Dedifferentiated amniotic fluid mesenchymal stem cell (primary cell): Measurements from ENCODE around the gene MED14.
"Not testable (repeated sequence)": the region's sequence is repeated elsewhere in the genome, so short reads cannot be mapped to it uniquely, and the experiment has no call there.

ENCODE experiments used
- DNase-seq: peaks from one replicate; pipeline ENCODE4 v3.0.0-alpha.2; 2016; ENCODE audit errors: extremely low spot score

The MED14 gene

DNA sequence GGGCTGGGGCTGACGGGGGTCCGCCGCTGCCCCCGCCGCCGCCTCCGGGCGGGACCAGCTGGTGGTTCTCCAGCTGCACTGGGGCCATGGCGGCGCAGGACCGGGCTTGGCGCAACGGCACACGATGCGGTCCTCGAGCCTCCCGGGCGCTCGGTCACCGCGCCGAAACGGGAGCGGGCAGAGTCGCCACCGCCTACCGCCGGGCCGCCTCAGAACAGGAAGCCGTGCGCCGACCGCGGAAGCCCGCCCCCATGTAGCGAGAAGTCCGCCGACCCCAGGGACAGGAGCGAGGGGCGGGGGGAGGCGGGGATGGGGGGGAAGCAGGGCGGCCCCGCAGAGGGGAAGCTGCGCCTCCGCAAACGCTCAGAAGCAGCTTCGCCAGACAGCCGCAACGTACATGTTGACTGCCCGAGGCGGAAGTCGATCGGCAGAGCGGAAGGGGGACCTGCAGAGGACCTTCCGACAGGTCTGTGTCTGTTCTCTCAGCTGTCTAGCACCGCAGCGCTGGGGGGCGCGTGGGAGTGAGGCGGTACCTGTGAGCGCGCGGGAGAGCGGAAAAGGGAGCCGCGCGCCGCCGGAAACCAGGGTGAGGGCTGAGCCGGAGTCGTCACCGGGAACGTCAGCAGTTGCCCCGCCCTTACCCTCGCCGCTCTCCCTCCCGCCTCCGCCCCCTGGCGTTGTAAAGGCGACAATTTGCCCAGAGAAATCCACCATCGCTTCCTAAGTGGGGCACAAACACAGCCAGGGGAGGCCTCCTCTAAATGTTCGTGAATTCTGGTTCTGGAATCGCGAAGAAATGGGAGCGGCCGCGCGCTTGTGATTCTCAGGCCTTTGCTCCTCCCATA, at the start of gene MED14:
TSS of gene MED14 (minus strand) at position 218 of the 845 bp plus-strand sequence. CDS start at position 88, 130 bp downstream.
- peak; percentile 80 for DNase-seq

DNA sequence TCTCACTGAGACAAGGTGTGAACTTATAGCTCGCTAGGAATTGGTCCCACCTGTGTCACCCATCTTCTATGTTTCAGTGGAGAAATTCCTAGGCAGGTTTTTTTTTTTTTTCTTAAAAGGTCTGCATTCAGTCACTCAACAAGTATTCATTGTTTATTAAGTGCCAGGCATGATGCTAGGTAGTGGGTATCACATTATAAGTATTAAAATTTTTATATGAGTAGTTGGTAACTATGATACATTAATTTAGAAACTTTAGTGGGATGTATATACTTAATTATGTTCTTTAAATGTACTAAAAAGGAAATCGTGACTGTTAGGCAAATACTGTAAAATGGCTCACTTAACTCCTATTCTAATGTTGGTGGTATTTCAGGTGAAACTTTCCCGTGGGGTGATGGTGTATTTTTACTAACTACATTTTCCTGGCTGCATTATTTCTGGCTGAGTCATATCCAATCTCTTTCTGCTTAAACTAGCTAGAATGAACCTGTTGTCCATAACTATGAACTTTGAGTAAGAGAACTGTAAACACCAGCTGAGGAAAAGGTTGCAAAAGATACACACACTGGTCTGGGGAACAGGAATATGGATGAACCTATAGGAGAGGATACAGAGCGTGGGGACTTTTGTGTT, 49.3 kb upstream of the MED14 start:
- no peak for DNase-seq

DNA sequence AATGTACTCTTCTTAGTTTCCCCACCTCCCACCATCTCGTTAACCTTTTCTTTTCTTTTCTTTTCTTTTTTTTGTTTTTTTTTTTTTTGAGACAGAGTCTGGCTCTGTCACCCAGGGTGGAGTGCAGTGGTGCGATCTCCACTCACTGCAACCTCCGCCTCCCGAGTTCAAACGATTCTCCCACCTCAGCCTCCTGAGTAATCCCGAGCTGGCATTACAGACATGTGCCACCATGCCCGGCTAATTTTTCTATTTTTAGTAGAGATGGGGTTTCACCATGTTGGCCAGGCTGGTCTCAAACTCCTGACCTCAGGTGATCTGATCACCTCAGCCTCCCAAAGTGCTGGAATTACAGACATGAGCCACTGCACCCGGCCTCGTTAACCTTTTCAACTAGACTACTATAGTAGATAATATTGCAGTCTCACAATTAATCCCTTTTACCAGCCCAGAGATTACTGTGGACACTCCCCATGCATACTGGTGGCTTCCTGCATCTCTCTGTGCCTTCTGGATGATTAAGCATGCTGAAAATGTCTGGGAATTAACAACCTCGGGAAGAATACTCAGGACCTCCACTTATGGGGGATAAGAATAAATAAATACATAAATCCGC, 47.4 kb upstream of the MED14 start:
- DNase-seq: not testable (repeated sequence)

DNA sequence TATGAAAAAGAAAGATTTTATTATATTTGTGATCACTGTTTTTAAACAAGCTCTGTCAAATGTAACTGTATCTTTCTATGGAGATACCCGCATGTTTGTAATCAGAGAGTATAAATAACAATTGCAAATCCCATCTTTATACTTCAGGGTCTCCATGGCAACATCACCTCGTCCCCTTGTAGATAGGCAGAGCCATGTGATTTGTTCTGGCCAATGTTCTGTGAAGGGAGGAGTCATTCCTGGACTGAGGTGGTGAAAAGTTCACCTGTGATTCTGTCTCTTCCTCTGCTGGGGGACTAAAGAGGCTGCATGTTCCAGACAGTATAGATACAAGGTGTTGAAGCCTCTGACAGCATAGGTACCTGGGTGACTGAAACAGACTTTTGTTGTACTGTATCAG, 45.6 kb upstream of the MED14 start:
- no peak for DNase-seq

DNA sequence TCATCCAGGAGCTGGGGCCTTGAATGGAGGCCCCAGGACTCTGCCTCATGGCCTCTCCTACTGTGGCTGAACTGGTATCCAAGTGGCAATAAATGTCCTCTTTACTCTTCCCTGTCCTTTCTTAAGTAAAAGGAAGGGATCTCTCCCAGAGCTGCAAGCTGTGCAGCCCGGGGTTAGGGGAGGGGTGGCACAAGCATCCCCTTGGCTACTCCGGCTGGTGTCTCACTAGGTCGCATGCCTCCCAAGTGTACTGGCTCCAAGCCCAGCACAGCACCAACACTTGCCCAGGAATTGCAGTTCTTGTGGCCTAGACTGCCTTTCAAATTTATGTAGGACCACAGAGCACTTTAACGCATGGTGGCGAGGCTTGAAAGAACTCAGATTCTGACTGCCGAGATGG, 44.7 kb upstream of the MED14 start:
- DNase-seq: no peak

DNA sequence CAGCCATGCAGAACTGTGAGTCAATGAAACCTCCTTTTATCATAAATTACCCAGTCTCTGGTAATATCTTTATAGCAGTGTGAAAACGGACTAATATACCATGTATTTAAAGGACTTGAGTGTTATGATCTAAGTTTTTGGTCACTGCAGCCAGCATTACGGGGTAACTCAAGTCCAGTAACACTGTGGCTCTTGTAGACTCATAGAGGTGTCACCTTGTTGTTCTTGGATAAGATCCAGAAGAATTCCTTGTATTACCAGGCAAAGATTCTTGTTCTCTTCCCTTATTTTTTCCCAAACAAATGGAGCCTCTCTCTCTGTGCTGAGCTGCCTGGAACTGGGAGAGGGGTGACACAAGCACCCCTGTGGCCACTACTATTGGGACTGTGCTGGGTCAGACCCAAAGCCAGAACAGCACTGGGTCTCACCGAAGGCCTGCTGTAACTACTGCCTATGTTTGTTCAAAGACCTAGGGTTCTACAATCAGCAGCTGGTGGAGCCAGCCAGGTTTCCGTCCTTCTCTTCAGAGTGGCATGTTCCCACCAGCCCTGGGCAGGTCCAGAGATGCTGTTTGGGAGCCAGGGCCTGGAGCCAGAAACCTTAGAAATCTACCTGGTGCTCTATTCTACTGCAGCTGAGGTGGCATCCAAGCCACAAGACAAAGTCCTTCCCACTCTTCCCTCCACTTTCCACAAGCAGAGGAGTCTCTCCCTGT, 43.7 kb upstream of the MED14 start:
- no peak for DNase-seq

DNA sequence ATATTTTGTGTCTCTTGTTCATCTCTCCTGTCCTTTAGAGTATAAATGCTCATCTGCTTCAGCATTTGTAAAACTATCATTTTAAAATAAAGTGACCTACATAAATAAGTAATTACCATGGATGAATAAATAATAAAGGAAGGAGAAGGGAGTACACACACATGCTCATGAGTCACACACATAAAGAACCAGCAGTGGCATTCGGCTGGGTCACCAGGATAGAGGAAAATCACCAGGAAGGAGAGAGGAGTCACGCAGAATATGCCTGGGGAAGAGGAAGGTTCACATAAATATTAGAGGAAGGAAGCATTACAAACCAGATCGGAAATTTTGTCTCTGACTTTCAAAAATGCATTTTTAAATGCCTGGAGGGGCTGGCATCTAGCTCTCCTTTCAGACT, 38.5 kb upstream of the MED14 start:
- DNase-seq: no peak

DNA sequence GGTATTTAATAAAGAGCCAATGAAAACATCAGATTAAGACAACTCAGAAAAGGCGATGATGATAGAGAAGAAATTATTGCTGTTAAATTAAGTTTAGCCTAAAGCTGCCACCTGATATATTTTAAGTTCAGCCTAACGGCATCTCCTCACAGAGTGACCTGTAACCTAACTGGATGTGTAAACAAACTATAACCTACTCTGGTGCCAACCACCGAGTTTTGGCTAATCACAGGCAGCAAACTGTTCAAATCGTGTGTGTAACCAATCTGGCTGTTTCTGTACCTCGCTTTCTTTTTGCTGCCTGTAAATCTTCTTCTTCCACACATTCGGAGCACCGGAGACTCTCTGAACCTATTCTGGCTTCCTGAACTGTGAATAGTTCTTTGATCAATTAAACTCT, 37.8 kb upstream of the MED14 start:
- no peak for DNase-seq

DNA sequence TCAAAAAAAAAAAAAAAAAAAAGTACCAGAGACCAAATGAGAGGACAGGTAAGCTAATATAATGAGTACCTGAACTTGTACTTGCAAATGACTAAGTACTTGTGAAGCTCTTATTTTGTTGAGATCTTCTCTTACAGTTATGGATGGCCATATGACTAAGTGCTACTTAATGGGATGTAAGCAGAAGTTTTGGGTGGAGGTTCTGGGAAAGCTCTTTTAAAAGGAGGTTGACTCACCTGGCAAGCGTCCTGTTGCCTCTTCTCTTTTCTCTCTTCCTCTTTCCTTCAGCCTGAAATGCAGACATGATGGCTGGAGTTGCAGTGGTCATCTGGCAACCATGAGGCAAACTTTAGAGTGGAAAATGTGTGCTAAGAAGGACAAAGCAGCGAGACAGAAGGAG, 36.9 kb upstream of the MED14 start:
- DNase-seq: no peak

DNA sequence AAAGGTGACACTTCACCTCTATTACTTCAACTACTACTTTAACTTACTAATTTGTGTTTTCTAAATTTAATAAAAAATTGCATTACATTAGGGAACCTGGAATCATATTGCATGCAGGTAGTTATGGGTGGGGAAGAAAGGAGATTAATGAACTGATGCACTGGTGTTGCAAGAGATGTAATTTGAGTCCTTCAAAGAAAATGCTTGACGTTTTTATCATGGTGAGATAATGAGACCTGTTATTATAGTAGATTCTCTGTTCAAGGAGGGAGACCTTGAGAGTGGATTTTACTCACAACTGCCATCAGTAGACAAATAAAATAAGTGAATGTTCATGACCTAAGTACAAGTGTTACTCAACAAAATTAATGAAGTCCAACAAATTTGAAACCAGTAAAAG, 26.4 kb upstream of the MED14 start:
- DNase-seq: no peak

DNA sequence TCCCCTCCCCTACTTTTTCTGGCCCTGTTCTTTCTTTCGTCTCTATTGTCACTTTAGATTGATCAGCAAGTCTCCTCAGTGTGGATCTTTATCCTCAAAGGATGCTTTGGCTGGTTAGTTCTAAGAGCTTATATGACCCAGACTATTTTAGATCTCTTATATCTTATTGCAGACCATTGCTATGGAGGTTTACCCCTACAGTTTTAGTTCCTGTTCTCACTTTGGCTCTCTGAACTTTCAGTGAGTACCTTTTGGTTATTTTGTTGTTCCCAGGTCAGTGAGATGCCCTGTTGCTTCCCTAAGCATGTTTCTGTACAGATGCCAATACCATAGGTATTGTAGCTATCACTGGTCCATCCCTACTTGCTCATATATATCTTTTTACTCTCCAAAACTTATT, 24.0 kb upstream of the MED14 start:
- DNase-seq: no peak

DNA sequence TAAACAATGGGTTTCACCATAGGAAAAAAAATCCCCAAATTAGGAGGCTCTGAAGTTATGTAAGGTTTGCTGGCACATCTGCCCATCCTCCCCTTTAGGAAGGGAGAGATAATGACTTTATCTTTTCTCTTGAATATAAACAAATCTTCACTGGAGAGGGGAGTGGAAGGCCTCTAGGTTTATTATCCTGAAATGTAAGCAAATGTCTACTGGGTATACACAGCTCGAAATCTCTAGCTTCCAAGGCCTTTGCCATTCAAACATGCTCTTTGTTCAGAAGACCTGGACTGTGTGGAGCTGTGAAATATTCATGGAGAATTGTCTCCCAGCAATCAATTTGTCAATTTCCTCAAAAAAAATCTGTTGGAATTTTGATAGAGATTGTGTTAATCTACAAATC, 21.7 kb upstream of the MED14 start:
- no peak for DNase-seq

DNA sequence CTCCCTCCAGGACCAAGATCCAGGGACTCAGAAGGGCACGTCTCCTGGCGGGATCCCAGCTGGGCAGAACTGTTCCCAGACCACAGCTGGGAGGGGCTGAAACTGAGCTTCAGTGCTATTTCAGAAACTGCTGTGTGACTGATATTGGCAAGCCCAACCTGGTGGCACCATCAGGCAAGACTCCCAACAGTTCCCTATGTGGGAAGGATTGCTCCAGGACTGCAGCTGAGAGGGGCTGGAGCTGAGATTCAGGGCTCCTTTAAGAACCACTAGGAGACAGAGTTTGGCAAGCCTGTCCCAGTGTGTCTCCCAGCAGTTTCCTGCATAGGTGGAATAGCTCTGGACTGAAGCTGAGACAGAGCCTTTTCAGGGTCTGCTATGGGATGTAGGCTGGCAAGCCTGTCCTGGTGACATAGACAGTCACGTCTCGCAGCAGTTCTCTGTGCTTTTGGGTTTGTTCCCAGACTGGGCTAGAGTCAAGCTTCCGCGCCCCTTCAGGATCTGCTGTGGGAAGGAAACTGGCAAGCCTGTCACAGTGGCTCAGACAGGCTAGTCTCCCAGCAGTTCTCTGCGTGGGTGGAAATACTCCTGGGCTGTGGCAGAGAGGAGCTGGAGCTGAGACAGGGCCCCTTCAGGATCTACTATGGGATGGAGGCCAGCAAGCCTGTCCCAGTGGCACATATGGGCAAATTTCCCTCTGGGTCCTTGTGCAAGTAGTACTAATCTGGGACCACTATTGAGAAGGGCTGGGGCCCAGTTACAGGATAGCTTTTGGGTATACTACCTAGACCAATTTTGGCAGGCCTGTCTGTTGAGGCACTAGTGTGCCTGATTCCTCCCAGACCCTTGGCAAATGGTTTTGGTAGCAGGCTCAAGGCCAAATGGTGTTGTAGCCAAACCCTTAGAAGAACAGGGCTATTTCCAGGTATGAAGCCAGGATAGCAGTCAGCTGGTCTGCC, 20.2 kb upstream of the MED14 start:
- peak; percentile 19 for DNase-seq

DNA sequence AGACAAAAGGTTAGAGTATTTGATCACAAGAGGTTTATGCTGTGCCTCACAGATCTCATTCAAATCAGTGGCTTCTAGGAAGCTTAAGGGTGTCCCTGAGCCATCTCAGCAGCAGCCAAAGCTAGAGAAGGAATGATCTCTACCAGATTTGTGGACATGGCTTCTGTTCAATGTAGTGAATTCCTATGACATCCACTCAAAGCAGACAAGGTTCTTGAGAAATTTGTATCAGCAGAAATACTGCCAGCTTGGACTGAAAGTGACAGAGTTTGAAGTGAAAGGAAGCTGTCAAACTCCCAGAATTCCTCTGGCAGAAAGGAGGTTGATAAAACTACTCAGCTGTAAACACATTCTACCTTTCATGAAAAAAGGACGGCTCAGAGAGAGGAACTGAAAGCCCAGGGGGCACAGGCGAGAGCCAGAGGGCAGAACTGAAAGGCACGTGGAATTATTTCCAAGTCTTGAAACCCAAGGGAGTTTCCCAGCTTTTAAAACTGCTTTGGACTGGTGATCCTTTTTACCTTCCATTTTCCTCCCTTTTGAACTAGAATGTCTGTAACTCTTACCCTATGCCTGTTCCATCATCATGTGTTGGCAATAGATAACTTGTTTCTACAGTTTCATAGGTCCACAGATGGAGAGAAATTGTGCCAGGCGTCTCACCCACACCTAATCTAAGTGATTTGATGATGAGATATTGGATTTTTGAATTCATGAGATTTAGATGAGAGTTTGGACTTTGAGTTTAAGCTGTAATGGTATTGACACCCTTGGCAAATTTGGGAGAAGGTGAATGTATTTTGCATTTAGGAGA, 14.5 kb upstream of the MED14 start:
- DNase-seq: no peak

DNA sequence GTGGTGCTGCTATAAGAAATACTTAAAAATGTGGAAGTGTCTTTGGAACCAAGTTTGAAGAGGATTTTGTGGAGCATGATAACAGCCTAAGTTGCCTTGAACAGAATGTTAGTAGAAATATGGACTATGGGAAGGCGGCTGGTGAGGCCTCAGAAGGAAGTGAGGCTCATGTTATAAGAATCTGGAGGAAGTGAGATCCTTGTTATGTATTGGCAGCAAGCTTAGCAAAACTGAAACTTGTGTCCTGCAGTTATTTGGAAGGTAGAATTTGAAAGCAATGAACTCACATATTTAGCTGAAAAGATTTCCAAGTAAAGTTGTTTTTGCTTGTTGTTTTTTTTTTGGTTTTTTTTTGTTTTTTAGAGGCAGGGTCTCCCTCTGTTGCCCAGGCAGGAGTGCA, 13.6 kb upstream of the MED14 start:
- no peak for DNase-seq

DNA sequence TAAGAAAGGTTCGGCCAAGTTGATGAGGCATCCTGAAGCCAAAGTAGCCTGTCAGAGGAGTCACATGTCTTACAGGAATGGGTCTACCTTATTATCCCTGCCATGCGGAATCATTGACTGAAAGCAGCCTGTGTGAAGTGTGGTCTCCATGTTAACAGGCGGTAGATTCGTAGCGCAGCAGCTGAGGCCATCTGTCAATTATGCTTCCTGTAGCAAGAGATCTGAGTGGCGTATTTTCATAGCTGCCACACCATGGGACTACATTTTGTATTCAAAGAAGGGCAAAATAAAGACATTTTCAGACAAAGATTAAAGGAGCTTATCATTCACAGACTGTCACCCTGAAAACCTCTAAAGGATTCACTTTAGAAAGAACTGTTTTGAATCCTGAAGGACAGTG, 11.2 kb upstream of the MED14 start:
- DNase-seq: no peak

DNA sequence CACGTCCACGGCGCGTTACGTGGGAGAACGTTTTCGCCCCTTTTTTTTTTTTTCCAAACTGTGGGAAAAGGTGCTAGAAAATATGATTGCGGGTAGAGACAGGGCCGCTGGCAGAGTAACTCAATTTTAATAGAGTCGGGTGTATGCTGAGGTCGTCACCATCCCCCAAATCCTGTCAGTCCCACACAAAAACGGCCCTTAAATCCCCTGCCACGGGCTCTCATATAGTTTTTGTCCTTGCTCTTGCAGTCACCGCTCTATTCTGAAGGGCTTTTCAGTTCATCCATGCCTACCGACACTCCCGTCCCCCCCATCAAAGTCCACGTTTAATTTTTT, 796 bp upstream of the MED14 start:
- no peak for DNase-seq

DNA sequence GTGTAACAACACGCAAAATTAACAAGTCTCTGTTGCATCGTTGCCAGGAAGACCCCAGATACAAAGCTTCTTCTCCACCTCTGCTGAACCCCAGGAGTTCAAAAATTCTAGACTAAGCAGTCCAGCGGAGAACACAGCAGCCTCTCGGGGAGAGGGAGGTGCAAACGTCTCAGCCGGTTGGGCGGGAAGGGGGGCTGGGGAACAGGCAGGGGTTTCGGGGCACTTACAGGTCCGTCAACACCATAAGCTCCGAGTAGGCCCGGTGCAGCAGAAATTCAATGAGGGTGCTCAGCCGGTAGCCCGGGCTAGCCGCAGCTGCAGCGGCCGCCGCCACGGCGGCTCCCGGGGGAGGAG, 394 bp downstream of the MED14 start:
- DNase-seq: no peak

DNA sequence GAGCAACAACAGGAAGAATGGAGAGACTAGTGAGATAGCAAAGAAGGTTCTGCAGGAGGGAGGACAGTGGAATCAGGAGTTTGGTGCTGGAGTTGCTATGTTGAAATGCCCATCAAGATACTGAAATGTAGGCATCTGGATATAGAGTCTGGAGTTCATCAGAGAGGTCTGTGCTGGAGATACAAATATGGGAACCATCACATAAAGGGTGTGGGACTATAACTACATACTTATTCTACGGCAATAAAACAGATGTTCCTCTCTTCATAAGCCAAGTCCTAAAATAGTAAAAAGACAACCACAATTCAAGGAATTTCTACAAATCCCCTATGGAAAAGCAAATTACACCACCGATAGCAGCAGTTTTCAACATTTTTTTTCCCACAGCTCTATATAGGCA, 1.6 kb downstream of the MED14 start:
- DNase-seq: no peak

DNA sequence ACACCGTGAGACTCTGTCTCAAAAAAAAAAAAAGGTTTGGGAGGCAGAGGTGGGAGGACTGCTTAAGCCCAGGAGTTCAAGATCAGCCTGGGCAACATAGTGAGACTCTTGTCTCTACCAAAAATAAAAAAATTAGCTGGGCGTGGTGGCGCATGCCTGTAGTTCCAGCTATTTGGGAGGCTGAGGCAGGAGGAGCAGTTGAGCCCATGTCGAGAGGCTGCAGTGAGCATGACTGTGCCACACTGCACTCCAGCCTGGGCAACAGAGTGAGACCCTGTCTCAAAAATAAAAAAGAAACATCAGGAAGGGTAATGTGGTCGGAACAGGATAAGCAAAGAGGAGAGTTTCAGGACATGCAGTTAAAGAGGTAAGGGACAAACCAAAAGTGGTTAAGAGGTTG, 2.8 kb downstream of the MED14 start:
- DNase-seq: not testable (repeated sequence)
